ENCODE results near the gene FMO5. TPM values are rescaled to one million over a fixed set of nuclear protein-coding genes. Genes with fewer than 3 reads are reported as not detected.

Gene FMO5
- total RNA-seq, 4 donors from 2014 or later: 15.5 to 37.8 (median 30.4) TPM

GRCh38 chr1:147238925-147239820 is 14.0 kb upstream of the FMO5 start:
- peaks cover 20% of the 10 kb centered on the region for H3K4me1 ChIP-seq
- no peak overlapping the region for H3K4me3 ChIP-seq
- H3K27ac ChIP-seq: no peak overlapping the region
- H3K36me3 ChIP-seq: no peaks in the 10 kb centered on the region
- 90% methylated on average over 11 of the region's 11 CpGs for WGBS
- H3K9me3 ChIP-seq: no peaks in the 10 kb centered on the region
- no peak for TF ChIP-seq CTCF (IDR thresholded peaks at IDR 0.05)
- TF ChIP-seq POLR2AphosphoS5 (IDR thresholded peaks at IDR 0.05): no peak
- TF ChIP-seq EP300 (IDR thresholded peaks at IDR 0.05): no peak
- TF ChIP-seq POLR2A (IDR thresholded peaks at IDR 0.05): no peak
- no peak for DNase-seq (ENCODE audit: low spot score in 2 of 2)
- no peaks in the 10 kb centered on the region for H3K27me3 ChIP-seq

GRCh38 chr1:147238053-147238902 is 13.1 kb upstream of the FMO5 start:
- Histone ChIP-seq H3K27ac (no peak overlapping the region), H3K4me1 (peaks cover 11% of the 10 kb centered on the region), H3K4me3 (no peak overlapping the region), H3K27me3 (no peaks in the 10 kb centered on the region), H3K9me3 (no peaks in the 10 kb centered on the region), H3K36me3 (no peaks in the 10 kb centered on the region)
- DNase-seq (ENCODE audit: low spot score in 2 of 2): no peak
- 76% methylated on average over 3 of the region's 3 CpGs for WGBS
- no peak for TF ChIP-seq CTCF (IDR thresholded peaks at IDR 0.05)
- no peak for TF ChIP-seq POLR2AphosphoS5 (IDR thresholded peaks at IDR 0.05)
- no peak for TF ChIP-seq EP300 (IDR thresholded peaks at IDR 0.05)
- TF ChIP-seq POLR2A (IDR thresholded peaks at IDR 0.05): no peak

GRCh38 chr1:147236959-147237791 is 12.0 kb upstream of the FMO5 start:
- Histone ChIP-seq H3K4me3 (no peak overlapping the region), H3K4me1 (peaks cover 10% of the 10 kb centered on the region), H3K27ac (peak overlapping the region; percentile 59), H3K9me3 (no peaks in the 10 kb centered on the region), H3K27me3 (no peaks in the 10 kb centered on the region), H3K36me3 (no peaks in the 10 kb centered on the region)
- DNase-seq (ENCODE audit: low spot score in 2 of 2): no peak
- no peak for TF ChIP-seq EP300 (IDR thresholded peaks at IDR 0.05)
- no peak for TF ChIP-seq POLR2AphosphoS5 (IDR thresholded peaks at IDR 0.05)
- TF ChIP-seq POLR2A (IDR thresholded peaks at IDR 0.05): no peak
- TF ChIP-seq CTCF (IDR thresholded peaks at IDR 0.05): no peak
- WGBS: 46% methylated on average over 3 of the region's 3 CpGs

GRCh38 chr1:147236448-147236847 is 11.3 kb upstream of the FMO5 start:
- H3K4me1 ChIP-seq: peaks cover 6% of the 10 kb centered on the region
- H3K9me3 ChIP-seq: no peaks in the 10 kb centered on the region
- H3K27me3 ChIP-seq: no peaks in the 10 kb centered on the region
- TF ChIP-seq EP300 (IDR thresholded peaks at IDR 0.05): no peak
- no peak for TF ChIP-seq POLR2AphosphoS5 (IDR thresholded peaks at IDR 0.05)
- no peak for TF ChIP-seq POLR2A (IDR thresholded peaks at IDR 0.05)
- no peak for TF ChIP-seq CTCF (IDR thresholded peaks at IDR 0.05)
- no peak overlapping the region for H3K4me3 ChIP-seq
- no peak for DNase-seq (ENCODE audit: low spot score in 2 of 2)
- 100% methylated on average over 1 of the region's 2 CpGs for WGBS
- H3K27ac ChIP-seq: peak overlapping the region; percentile 59
- H3K36me3 ChIP-seq: no peaks in the 10 kb centered on the region
